ENCODE results near the gene RAPSN.
A peak's percentile ranks its signal among the peaks of the same experiment; 100 is the strongest.

Gene RAPSN

DNA sequence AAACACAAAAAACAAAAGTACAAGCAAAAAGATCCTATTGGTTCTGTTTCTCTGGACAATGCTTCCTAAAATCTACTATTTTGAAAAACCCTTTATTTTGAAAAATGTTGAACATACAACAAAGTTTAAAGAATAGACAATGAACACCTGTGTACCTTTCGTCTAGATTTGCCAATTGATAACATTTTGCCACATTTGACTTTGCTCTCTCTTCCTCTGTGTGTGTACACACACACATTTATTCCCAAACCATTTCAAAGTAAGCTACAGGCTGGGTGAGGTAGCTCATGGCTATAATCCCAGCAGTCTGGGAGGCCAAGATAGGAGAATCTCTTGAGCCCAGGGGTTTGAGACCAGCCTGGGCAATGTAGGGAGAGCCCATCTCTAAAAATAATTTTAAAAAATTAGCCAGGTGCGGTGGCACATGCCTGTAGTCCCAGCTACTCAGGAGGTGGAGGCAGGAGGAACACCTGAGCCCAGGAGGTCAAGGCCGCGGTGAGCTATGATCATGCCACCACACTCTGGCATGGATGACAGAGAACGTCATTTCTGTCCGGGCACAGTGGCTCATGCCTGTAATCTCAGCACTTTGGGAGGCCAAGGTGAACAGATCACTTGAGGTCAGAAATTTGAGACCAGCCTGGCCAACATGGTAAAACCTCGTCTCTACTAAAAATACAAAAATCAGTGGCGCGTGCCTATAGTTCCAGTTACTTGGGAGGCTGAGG is 17.4 kb downstream of the RAPSN start:
- no peak for DNase-seq

DNA sequence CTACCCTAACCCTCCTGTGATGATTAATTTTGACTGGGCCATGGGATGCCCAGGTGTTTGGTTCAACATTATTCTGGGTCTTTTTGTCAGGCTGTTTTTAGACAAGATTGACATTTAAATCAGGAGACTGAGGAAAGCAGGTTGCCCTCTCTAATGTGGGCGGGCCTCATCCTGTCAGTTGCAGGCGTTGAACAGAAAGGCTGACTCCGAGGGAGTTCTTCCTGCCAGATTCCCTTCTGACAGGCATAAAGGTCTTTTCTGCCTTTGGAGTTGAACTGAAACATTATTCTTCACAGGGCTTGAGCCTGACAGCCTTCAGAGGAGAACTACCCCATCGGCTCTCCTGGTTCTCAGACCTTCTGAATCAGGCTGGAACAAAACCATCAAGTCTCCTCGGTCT is 18.4 kb downstream of the RAPSN start:
- no peak for DNase-seq

DNA sequence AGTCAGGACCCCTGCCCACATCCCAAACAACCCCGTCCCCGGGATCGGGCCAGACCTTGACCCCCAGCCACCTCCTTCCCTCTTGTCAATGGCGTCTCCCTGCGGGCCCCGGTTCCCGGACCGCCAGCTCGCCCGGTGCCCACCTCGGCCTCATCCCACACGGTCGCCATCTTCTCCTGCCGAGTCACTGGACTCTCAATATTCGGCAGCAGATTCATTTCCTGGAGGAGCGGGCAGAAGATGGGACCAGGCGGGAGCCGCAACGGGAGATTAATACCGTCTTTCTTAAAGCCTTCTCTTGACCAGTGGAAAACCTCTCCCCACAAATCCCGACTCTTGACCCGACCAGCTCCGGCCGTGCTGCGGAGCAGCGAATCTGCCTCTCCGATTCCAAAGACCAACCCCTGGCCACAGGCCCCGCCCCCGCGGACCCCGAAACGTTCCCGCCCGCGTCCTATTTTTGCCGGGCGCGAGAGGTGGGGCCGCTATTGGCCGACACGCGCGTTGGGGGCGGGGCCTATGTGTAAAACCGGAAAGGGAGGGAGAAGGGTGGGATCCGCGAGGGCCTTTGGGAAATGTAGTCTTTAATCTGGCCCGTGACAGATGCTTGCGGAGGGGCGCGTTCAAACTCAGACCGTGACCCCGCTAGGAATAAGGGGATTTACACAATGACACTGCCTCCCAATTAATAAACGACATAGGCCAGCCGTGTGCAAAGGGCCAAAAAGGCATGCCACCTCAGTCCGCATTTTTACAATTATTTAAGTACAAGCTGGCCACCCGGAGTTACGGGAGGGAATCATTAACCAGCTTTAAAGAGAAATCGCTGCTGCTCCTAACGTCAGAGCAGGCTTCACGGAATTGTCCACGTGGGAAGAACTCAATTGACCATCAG is 22.6 kb downstream of the RAPSN start, which contains the start of gene PSMC3:
PSMC3 (minus strand) TSS at position 378 of the 895 bp plus-strand sequence; CDS start at position 218, 160 bp downstream.
- peak; percentile 96 for DNase-seq

GRCh38 chr11:47425611-47426010 is 23.3 kb downstream of the RAPSN start:
- no peak for DNase-seq

GRCh38 chr11:47418454-47419259 is 30.3 kb downstream of the RAPSN start:
- no peak for DNase-seq

DNA sequence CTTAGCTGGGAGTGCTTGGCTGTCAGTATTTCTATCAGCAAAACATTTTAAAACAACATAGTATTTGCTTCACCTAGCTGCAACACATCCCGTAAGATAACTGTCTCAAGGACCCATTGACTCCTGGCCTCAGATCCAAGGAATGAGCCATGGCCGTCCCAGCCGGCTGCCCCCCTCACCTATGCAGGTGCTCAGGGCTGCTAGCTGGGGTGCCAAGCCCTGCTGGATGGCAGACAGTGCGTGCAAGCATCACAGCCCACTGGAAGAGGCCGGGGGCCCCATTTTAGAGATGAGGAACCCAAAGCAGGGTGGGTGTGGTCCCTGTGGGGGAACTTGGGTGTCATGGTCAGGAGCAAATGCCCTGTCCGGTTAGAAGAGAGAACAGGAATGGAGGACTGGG is 31.2 kb downstream of the RAPSN start:
- DNase-seq = no peak

GRCh38 chr11:47415949-47416472 is 32.9 kb downstream of the RAPSN start:
- no peak for DNase-seq

- no peak for DNase-seq
Measured at GRCh38 chr11:47415091-47415854, 33.7 kb downstream of the RAPSN start.

DNA sequence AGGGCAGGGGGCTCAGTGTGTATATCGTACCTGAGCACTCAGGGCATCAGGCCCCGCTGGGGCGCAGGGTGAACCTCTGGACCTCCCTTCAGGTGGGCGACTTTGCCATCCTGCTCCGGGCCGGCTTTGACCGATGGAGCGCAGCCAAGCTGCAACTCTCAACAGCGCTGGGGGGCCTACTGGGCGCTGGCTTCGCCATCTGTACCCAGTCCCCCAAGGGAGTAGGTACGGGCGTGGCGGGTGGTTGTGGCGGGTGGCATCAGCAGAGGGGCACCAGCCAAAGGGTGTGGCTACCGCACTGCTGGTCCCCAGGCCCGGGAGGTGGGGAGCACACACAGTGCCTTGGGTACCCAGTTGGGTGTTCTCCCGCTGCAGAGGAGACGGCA is 34.3 kb downstream of the RAPSN start:
- DNase-seq = no peak

DNA sequence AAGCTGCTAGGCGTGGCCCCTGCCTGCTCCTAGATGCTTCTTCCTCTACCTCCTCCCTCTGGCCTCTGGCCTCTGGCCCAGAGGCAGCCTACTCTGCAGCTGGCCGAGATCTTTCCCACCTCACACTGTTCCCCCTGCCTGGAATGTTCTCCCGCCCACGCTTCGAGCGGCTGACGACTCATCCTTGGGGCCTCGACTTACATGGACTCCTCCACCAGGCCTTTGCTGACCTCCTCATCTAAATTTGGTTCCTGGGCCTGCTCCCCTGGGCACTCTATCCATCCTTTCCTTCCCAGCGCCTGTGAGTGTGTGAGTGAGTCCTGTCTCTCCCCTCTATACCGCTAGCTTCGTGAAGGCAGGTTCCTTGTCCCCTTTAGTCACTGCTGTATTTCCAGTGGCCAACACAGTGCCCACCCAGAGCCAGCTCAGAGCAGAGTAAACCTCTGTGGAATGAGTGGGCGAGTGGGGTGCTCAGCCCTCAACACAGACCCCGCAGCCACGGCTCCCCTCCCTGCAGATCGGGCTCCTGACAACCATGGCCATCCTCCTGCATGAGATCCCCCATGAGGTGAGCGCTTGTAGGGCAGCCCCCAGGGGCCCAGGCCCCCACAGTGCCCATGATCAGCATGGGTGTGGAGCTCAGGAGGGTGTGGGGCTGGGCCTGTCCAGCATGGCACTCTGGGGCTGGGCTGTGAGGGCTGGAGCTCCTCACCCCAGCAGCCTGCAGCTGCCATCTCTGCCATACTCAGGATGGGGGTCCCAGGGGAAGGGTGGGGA is 34.8 kb downstream of the RAPSN start:
- no peak for DNase-seq

DNA sequence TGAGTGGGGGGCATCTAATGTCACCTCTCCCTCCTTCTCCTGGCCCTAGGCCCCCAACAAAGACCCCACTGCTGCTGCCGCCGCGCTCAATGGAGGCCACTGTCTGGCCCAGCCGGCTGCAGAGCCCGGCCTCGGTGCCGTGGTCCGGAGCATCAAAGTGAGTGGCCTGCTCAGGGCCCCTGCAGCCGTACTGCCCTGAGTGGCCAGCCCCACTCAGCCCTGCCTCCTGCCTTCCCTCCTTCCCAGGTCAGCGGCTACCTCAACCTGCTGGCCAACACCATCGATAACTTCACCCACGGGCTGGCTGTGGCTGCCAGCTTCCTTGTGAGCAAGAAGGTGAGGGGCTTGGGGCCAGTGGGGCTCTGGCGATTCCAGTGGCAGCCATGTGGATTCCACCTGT is 35.6 kb downstream of the RAPSN start:
- no peak for DNase-seq

- peak; percentile 53 for DNase-seq
Measured at GRCh38 chr11:47411884-47412746, 36.8 kb downstream of the RAPSN start.

DNA sequence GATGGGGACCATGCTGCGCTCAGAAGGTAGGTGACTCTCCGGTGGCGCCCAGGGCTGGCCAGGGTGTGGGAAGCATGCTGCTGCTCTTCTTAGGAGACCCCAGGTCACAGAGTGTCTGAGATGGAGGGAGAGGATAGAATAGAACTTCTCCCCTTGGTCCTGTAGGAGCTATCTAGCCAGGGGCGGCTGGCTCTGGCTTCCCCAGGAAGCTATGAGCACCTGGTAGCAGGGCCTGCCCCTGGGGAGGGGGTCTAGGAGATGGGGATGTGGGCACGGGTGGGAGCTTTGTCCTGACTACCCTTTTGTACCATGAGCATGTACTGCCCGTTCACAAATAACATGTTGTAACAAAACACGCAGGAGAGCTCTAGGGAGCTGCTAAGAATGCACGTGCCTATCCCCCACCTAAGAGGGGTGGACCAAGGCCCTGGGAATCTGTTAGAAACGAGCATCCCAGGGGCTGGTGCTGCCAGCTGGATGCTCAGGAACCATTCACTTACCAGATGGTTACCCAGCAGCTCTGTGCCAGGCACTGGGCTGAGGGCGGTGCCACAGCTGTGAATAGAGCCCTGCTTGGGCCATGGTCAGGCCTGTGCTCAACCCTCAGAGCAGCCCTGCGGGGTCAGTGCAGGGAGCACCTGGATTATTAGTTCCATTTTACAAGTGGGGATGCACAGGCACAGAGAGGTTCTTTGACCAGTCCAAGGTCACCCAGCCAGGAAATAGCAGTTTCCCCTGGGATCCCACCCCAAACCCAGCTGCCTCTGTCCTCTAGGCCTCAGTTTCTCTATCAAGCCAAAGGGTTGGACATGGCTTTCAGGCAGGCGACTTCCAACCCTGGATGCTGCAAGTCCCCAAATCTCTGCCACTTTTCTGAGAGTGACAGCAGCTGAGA is 38.3 kb downstream of the RAPSN start:
- no peak for DNase-seq

GRCh38 chr11:47409440-47410369 is 39.2 kb downstream of the RAPSN start:
- no peak for DNase-seq

DNA sequence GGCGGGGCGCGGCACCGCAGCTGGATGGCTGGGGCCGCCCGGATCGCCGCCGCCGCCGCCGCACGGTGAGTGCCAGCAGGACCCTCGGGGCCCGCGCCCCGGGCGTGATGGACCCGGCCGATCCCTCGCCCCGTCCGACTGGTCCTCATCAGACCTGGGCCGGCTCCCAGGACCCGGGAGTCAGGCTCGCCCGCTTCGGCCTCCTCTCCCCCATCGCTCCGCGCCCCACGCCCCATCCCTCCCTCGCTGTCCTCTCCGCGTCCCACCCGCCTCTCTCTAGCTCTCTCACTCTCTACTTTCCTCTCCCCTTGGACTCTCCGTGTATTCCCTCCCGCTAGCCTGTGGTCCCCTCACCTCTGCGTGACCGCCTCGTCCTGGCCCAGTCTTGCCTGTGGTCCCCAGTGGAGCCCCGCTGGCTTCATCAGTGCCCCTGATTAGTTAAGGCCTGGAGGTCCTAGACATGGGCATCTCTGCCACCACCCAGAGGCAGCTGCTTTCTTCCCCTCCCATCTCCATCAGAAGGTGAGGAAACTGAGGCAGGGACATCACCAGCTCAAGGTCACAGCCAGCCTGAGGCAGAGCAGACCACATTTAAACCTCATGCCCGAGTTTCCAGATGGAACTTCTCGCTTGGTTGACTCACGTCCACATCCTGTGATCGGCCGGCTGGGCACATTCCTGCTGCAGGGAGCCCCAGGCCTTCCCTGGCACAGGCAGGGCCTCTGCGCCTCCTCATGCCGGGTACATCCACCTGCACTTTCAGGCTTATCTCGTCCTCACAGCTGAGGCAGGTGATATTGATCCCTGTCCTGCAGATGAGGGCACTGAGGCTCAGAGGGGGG is 40.1 kb downstream of the RAPSN start:
- no peak for DNase-seq

DNA sequence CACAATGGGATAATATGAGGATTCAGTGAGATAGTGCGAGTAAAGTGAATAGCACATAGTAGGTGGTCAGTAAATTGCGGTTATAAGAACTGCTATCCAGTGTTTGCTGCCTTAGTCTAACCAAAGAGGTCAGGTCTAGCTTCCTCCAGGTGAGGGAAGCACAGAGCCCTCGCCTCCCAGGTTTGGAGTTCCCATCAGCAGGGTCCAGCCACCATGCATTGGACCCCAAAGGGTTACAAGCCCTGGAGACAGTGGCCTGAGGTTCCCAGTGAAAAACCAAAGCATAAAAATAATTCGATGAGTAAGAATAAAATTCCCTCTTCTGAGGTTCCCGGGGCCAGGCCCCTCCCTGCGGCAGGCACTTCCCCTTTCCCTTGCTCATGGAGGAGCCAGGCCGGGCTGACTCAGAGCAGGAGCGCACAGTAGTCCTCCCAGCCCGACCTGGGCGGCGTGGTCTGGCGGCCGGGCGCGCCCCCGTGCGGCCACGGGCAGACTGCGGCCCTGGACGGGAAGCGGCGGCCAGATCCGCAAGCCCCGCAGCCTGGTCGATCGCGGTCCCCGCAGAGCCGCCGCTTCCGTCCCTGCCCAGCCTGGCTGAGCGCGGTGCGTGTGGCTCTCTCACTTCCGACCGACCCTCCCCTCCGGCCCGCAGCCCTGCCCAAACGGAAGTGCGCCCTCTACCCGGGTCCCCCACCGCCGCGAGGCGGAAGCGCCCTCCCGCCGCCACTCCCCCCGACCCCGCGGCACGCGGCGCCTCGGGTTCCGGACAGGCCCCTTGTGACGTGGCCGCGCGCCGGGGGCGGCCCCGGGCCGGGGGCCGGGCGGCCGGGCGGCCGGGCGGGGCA is 41.0 kb downstream of the RAPSN start, which contains the start of gene SLC39A13:
SLC39A13 (plus strand) TSS at position 845 of the 845 bp plus-strand sequence. CDS start 1,505 bp downstream, outside the sequence.
- peak; percentile 94 for DNase-seq

Data from CD4-positive, alpha-beta T cell treated with Interleukin-15 for 1 hour (primary cell).